Immature natural killer cell (primary cell): ENCODE data around the gene HVCN1. TPM values are rescaled to one million over a fixed set of nuclear protein-coding genes. Genes with fewer than 3 reads are reported as not detected.
A peak's percentile ranks its signal among the peaks of the same experiment; 100 is the strongest.
"Not testable (repeated sequence)": the region's sequence is repeated elsewhere in the genome, so short reads cannot be mapped to it uniquely, and the experiment has no call there.

ENCODE experiments used
- DNase-seq, 3 donors: peaks; one replicate each; pipeline ENCODE4 v3.0.0; 2022; ENCODE audit warnings: mixed read lengths in 1 of 3
- H3K27ac Mint-ChIP-seq, 6 donors: one replicate each; pipeline ENCODE4 v1.8.0; 2020; ENCODE audit warnings: mixed read lengths in 6 of 6, mild to moderate bottlenecking in 5 of 6, inconsistent platforms in 4 of 6, moderate library complexity in 3 of 6
- H3K27me3 Mint-ChIP-seq, 3 donors: one replicate each; pipeline ENCODE4 v1.8.0; 2020 to 2021; ENCODE audit warnings: low read depth in 3 of 3, mild to moderate bottlenecking in 3 of 3, mixed read lengths in 3 of 3, moderate library complexity in 3 of 3, inconsistent platforms in 1 of 3
- H3K36me3 Mint-ChIP-seq, 3 donors: one replicate each; pipeline ENCODE4 v1.8.0; 2020; ENCODE audit warnings: mixed read lengths in 3 of 3, inconsistent platforms in 2 of 3, mild to moderate bottlenecking in 2 of 3
- H3K4me1 Mint-ChIP-seq, 2 donors: one replicate each; pipeline ENCODE4 v1.8.0; 2020; ENCODE audit warnings: inconsistent platforms in 2 of 2, mild to moderate bottlenecking in 2 of 2, mixed read lengths in 2 of 2, moderate library complexity in 1 of 2
- H3K4me3 Mint-ChIP-seq, 5 donors: one replicate each; pipeline ENCODE4 v1.8.0; 2020; ENCODE audit warnings: mild to moderate bottlenecking in 5 of 5, mixed read lengths in 5 of 5, inconsistent platforms in 3 of 5, moderate library complexity in 3 of 5
- H3K9me3 Mint-ChIP-seq, 6 donors: one replicate each; pipeline ENCODE4 v1.8.0; 2020; ENCODE audit warnings: mild to moderate bottlenecking in 6 of 6, mixed read lengths in 6 of 6, inconsistent platforms in 4 of 6, moderate library complexity in 3 of 6
- polyA plus RNA-seq, 3 donors: library from polyadenylated mRNA; unstranded; fragments of 300-500 nt; fragmentation: Illumina TruSeq; gene quantifications; one replicate each; pipeline ENCODE4 v1.2.3, GENCODE V29; 2021

Gene HVCN1
- polyA plus RNA-seq, 3 donors from 2014 or later, result 28.8 to 54.0 (median 33.3) TPM

- peaks cover 1 to 7% (median 5%) of the 10 kb centered on the region in 6 donors for H3K9me3 Mint-ChIP-seq
- peaks cover 45 to 59% of the 10 kb centered on the region in 2 donors for H3K4me1 Mint-ChIP-seq
- peak overlapping the region; percentile 40 to 85 (median 68) for H3K4me3 Mint-ChIP-seq
- peaks cover 11 to 33% (median 30%) of the 10 kb centered on the region in 3 donors for H3K36me3 Mint-ChIP-seq
- peak in 1 of 3 donors; percentile 37 for DNase-seq
- H3K27ac Mint-ChIP-seq, result peak overlapping the region; percentile 80 to 96 (median 90)
- peaks cover 0 to 9% (median 7%) of the 10 kb centered on the region in 3 donors for H3K27me3 Mint-ChIP-seq
Measured at GRCh38 chr12:110670161-110670701, 18.7 kb downstream of the HVCN1 start.

- Mint-ChIP-seq H3K9me3 (peaks cover 3 to 17% (median 14%) of the 10 kb centered on the region in 6 donors), H3K4me1 (peaks cover 41 to 58% of the 10 kb centered on the region in 2 donors), H3K36me3 (peaks cover 11 to 37% (median 32%) of the 10 kb centered on the region in 3 donors), H3K27me3 (peaks cover 0 to 9% (median 7%) of the 10 kb centered on the region in 3 donors), H3K27ac (peak overlapping the region; percentile 80 to 96 (median 92)), H3K4me3 (peak overlapping the region; percentile 68 to 85 (median 76))
- peak in 2 of 3 donors; percentile 21 to 26 for DNase-seq
Measured at GRCh38 chr12:110669193-110669502, 19.8 kb downstream of the HVCN1 start.

- peaks cover 11 to 38% (median 33%) of the 10 kb centered on the region in 3 donors for H3K36me3 Mint-ChIP-seq
Measured at GRCh38 chr12:110668480-110669192, 20.3 kb downstream of the HVCN1 start.

GRCh38 chr12:110667671-110668070 is 21.2 kb downstream of the HVCN1 start:
- peaks cover 37 to 48% of the 10 kb centered on the region in 2 donors for H3K4me1 Mint-ChIP-seq
- H3K36me3 Mint-ChIP-seq, result peaks cover 11 to 31% (median 29%) of the 10 kb centered on the region in 3 donors
- H3K27ac Mint-ChIP-seq, result peak overlapping the region in 1 of 6 donors; percentile 35
- no peak for DNase-seq
- peaks cover 3 to 18% (median 15%) of the 10 kb centered on the region in 6 donors for H3K9me3 Mint-ChIP-seq
- H3K27me3 Mint-ChIP-seq, result peaks cover 0 to 10% (median 6%) of the 10 kb centered on the region in 3 donors
- H3K4me3 Mint-ChIP-seq, result no peak overlapping the region

More at GRCh38 chr12:110668480-110669192, 20.3 kb downstream of the HVCN1 start:
- Mint-ChIP-seq H3K27ac (peak overlapping the region; percentile 80 to 96 (median 92)), H3K4me1 (peaks cover 37 to 53% of the 10 kb centered on the region in 2 donors), H3K27me3 (peaks cover 0 to 9% (median 7%) of the 10 kb centered on the region in 3 donors), H3K9me3 (peaks cover 3 to 18% (median 15%) of the 10 kb centered on the region in 6 donors), H3K4me3 (peak overlapping the region; percentile 68 to 85 (median 76))
- no peak for DNase-seq

DNA sequence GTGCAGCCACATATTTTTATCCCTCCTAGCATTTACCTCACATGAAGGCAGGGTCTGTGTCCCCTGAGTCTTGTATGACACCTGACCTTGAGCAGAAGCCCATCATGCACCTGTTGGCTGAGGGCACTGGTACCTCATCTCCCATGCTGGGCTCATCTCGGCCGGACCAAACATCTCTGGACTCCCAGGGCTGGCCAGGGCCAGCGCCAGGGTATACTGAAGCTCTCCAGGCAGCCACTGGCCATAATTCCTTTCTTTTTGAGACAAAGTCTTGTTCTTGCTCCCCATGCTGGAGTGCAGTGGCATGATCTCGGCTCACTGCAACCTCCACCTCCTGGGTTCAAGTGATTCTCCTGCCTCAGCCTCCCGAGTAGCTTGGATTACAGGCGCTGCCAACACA is 22.0 kb downstream of the HVCN1 start:
- peaks cover 3 to 18% (median 15%) of the 10 kb centered on the region in 6 donors for H3K9me3 Mint-ChIP-seq
- peaks cover 0 to 11% (median 6%) of the 10 kb centered on the region in 3 donors for H3K27me3 Mint-ChIP-seq
- no peak for DNase-seq
- no peak overlapping the region for H3K4me3 Mint-ChIP-seq
- H3K36me3 Mint-ChIP-seq, result peaks cover 13 to 30% (median 28%) of the 10 kb centered on the region in 3 donors
- peaks cover 43 to 53% of the 10 kb centered on the region in 2 donors for H3K4me1 Mint-ChIP-seq
- H3K27ac Mint-ChIP-seq, result peak overlapping the region in 3 of 6 donors; percentile 4 to 59 (median 36)

DNA sequence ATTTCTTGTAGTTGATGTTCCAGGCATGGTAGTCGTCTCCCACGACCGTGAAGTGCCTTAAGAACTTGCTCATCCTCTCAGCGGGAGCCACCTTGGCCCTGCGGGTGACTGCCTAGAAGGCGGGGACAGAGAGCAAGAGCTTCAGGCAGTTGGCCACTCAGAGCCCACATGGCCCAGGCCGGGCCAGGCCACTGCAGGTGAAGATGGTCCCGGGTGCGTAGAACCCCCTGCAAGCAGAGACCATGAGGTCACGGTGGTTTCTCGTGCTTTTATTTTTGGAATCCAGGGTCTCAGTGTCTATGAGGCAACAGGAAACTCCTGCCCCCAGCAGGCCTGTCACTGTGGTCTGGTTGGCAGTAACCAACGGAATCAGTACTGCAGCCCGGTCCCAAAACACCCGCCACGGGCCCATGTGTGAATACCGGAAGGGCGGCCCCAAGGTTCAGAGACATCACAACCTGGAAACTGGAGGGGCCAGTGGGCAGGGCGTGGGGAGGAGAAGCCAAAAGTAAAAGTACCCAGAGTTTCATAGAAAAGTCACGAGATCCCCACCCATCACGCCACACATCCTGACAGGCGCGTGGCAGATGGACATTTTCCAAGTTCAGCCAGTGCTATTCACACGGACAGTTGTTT is 27.5 kb downstream of the HVCN1 start:
- Mint-ChIP-seq H3K27me3 (peaks cover 0 to 9% (median 1%) of the 10 kb centered on the region in 3 donors), H3K9me3 (peaks cover under 1 to 14% (median 13%) of the 10 kb centered on the region in 6 donors), H3K36me3 (peaks cover 11 to 17% (median 17%) of the 10 kb centered on the region in 3 donors), H3K4me3 (peak overlapping the region; percentile 68 to 89 (median 83)), H3K4me1 (peaks cover 28 to 44% of the 10 kb centered on the region in 2 donors), H3K27ac (peak overlapping the region; percentile 93 to 98 (median 96))
- peak; percentile 88 to 91 (median 91) for DNase-seq

DNA sequence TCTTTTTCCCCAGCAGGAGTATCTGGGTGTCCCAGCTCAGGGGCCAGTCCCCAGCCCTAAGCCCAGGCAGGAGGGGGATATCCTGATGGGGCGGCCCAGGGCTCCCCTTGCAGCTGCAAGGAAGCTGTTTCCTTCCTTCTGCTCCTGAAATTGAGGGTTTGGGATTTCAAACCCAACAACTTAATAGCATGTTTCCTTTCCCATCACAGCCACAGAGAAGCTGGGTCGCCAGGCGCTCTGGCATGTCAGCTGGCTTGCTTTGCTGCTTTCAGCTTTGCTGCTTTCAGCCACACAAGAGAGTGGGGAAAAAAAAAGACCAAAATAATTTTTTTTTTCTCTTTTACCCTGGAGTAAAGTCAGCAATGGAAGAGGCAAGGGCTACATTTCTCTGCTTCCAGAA is 30.0 kb downstream of the HVCN1 start:
- Mint-ChIP-seq H3K4me1 (peaks cover 26 to 37% of the 10 kb centered on the region in 2 donors), H3K4me3 (no peak overlapping the region), H3K36me3 (peaks cover 5 to 8% (median 6%) of the 10 kb centered on the region in 3 donors), H3K27ac (peak overlapping the region in 5 of 6 donors; percentile 31 to 95 (median 67)), H3K27me3 (peaks cover 0 to 11% (median 6%) of the 10 kb centered on the region in 3 donors), H3K9me3 (no peaks in the 10 kb centered on the region)
- DNase-seq, result no peak

- DNase-seq, result no peak
- Mint-ChIP-seq H3K27ac (peak overlapping the region; percentile 51 to 95 (median 73)), H3K4me3 (no peak overlapping the region), H3K4me1 (peaks cover 26 to 37% of the 10 kb centered on the region in 2 donors), H3K9me3 (no peaks in the 10 kb centered on the region), H3K36me3 (peaks cover 5 to 9% (median 8%) of the 10 kb centered on the region in 3 donors), H3K27me3 (peaks cover 0 to 11% (median 6%) of the 10 kb centered on the region in 3 donors)
Measured at GRCh38 chr12:110658242-110658641, 30.7 kb downstream of the HVCN1 start.

DNA sequence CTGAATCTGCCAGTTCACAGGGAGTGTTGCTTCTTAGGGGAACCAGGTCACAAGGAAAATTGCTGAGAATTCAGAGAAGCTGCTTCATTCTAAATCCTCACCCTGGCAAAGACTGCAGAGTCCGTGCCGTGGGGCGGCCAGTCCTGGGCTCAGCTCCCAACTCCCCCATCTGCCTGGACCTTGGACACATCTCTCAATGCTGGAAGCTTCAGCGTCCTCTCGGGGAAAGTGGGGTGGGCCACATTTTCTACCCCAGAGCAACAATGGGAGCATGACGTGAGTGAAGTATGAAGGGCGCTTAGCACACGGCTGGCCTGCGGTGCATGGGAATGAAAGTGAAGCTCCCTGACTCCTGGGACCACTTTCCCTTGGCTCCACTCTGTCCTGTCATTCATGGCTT is 31.2 kb downstream of the HVCN1 start:
- Mint-ChIP-seq H3K9me3 (no peaks in the 10 kb centered on the region), H3K36me3 (peaks cover 5 to 9% (median 8%) of the 10 kb centered on the region in 3 donors), H3K27ac (peak overlapping the region in 5 of 6 donors; percentile 51 to 95 (median 79)), H3K4me1 (peaks cover 23 to 33% of the 10 kb centered on the region in 2 donors), H3K27me3 (peaks cover 0 to 9% (median 6%) of the 10 kb centered on the region in 3 donors), H3K4me3 (no peak overlapping the region)
- DNase-seq, result no peak

DNA sequence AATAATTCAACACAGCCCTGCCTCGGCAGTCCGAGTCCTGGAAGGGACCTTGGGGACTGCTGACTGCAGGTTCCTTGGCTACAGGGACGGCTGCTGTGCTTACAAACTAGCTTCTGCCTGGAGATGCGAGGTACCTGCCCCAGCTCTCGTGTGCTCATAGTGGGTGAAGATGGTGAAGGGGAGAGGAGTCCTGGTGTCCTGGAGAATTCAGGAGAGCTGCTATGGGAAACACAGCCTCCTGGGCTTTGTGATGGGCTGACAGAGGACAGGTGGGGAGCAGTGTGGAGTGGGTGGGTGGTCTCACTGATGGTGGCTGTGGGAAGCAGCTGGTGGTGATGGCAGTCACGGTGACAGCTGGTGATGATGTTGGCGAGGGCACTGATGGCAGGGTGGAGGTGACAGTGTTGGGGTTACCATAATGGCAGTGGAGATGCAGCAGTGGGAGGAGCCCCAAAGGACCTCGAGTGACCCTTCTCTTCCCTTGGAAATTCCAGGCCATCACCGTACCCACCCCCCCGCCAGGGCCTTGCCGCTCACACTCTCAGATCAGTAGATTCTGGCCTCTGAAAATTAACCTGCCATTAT is 32.8 kb downstream of the HVCN1 start:
- Mint-ChIP-seq H3K4me1 (peaks cover 8 to 17% of the 10 kb centered on the region in 2 donors), H3K27ac (peak overlapping the region; percentile 32 to 95 (median 54))

GRCh38 chr12:110654238-110654637 is 34.7 kb downstream of the HVCN1 start:
- Mint-ChIP-seq H3K27ac (peak overlapping the region in 3 of 6 donors; percentile 21 to 63 (median 53)), H3K36me3 (peaks cover 12 to 25% (median 18%) of the 10 kb centered on the region in 3 donors)
- H3K27me3 Mint-ChIP-seq, result not testable (repeated sequence)

More for the DNA sequence above, 32.8 kb downstream of the HVCN1 start:
- Mint-ChIP-seq H3K36me3 (peaks cover 7 to 17% (median 14%) of the 10 kb centered on the region in 3 donors), H3K9me3 (no peaks in the 10 kb centered on the region), H3K4me3 (no peak overlapping the region), H3K27me3 (peaks cover 0 to 6% (median 2%) of the 10 kb centered on the region in 3 donors)
- DNase-seq, result no peak

DNA sequence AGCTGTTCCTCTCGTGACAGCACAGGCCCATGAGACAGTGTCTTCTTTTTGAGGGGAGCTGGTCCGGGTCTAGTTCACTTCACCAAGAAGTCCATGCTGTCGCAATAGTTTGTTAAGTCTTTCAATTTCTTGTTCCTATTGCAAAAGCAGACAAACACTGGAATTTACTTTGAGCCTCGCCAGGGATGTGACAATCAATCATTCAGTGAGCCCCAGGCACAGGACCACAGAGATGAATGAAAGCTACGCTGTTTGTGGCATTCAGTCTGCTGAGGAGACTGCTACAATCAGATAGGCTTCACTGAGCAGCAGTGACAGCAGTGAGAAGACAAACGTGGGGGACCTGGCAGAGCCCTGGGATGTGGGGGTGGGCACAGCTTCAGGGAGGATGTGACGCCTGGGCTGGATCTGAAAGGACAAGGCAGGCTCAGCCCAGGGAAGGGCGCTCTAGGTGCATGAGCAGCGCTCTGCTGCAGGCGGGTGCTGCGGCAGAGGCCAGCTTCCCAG is 39.5 kb downstream of the HVCN1 start:
- H3K4me1 Mint-ChIP-seq, result peaks cover 8 to 17% of the 10 kb centered on the region in 2 donors
- peaks cover 20 to 39% (median 32%) of the 10 kb centered on the region in 3 donors for H3K36me3 Mint-ChIP-seq
- no peaks in the 10 kb centered on the region for H3K9me3 Mint-ChIP-seq
- peak overlapping the region in 1 of 6 donors; percentile 32 for H3K27ac Mint-ChIP-seq
- H3K4me3 Mint-ChIP-seq, result no peak overlapping the region
- DNase-seq, result no peak
- peaks cover 0 to 1% (median 0%) of the 10 kb centered on the region in 3 donors for H3K27me3 Mint-ChIP-seq

More at GRCh38 chr12:110654238-110654637, 34.7 kb downstream of the HVCN1 start:
- H3K4me3 Mint-ChIP-seq, H3K9me3 Mint-ChIP-seq, DNase-seq, H3K4me1 Mint-ChIP-seq: not testable (repeated sequence)

- peak overlapping the region in 3 of 6 donors; percentile 34 to 69 (median 64) for H3K27ac Mint-ChIP-seq
- H3K9me3 Mint-ChIP-seq, result no peaks in the 10 kb centered on the region
- H3K27me3 Mint-ChIP-seq, result peaks cover 0 to 3% (median 0%) of the 10 kb centered on the region in 3 donors
- DNase-seq, result no peak
- no peak overlapping the region for H3K4me3 Mint-ChIP-seq
- H3K4me1 Mint-ChIP-seq, result peaks cover 8 to 17% of the 10 kb centered on the region in 2 donors
- H3K36me3 Mint-ChIP-seq, result peaks cover 20 to 39% (median 25%) of the 10 kb centered on the region in 3 donors
Measured at GRCh38 chr12:110647631-110648040, 41.3 kb downstream of the HVCN1 start.
